ENCODE results near the gene SESN1. TPM values are rescaled to one million over a fixed set of nuclear protein-coding genes. Genes with fewer than 3 reads are reported as not detected.

Gene SESN1
- total RNA-seq, 1 donor from 2014 or later: 58.9 TPM

- DNase-seq (ENCODE audit: extremely low spot score in 2 of 2): no peak
- TF ChIP-seq POLR2A (IDR thresholded peaks at IDR 0.05): no peak
- no peak for TF ChIP-seq POLR2AphosphoS5 (IDR thresholded peaks at IDR 0.05; ENCODE audit: insufficient read depth in 1 of 2, low read depth in 1 of 2)
- TF ChIP-seq, protein P1, sequence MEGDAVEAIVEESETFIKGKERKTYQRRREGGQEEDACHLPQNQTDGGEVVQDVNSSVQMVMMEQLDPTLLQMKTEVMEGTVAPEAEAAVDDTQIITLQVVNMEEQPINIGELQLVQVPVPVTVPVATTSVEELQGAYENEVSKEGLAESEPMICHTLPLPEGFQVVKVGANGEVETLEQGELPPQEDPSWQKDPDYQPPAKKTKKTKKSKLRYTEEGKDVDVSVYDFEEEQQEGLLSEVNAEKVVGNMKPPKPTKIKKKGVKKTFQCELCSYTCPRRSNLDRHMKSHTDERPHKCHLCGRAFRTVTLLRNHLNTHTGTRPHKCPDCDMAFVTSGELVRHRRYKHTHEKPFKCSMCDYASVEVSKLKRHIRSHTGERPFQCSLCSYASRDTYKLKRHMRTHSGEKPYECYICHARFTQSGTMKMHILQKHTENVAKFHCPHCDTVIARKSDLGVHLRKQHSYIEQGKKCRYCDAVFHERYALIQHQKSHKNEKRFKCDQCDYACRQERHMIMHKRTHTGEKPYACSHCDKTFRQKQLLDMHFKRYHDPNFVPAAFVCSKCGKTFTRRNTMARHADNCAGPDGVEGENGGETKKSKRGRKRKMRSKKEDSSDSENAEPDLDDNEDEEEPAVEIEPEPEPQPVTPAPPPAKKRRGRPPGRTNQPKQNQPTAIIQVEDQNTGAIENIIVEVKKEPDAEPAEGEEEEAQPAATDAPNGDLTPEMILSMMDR (IDR thresholded peaks at IDR 0.05): no peak
- Histone ChIP-seq H3K4me1 (peaks cover 41% of the 10 kb centered on the region), H3K27ac (no peak overlapping the region), H3K4me3 (no peak overlapping the region), H3K9me3 (no peaks in the 10 kb centered on the region), H3K36me3 (no peaks in the 10 kb centered on the region), H3K27me3 (no peaks in the 10 kb centered on the region)
- intact Hi-C loops (cut with DNase I): loop anchor here (10.0 kb wide), 1 partner anchor 1397 kb away; no protein-coding TSS in a partner anchor
Measured at GRCh38 chr6:109051301-109052017, 43.2 kb downstream of the SESN1 start.

DNA sequence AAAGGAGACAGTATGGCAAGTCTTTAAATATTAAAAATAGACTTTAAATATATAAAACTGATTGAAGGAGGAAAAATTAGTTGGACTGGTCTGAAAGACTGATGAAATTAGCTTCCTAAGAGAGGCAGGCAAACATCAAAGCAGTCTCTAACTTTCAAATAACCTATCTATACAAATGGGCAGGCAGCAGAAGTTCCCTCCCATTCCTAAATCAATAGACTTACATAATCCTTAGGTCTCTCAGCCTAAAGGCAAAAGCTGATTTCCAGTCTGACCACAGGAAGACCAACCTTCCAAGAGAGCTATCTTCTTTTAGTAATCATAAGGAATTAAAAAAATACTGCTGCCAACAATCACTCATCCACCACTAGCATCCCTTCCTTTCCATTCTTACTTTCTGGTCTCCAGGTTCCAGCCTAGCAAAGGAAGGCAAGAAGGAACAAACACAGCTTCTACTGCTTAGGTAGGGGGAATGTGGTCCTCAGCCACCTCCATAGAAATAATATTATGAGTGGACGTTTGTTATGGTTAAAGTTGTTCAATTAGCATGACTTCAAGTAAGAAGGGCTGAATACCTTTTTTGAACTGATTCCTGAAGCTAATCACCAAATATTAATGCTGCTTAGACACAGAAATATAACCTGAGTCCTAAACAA is 44.1 kb downstream of the SESN1 start:
- Histone ChIP-seq H3K27ac (no peak overlapping the region), H3K27me3 (no peaks in the 10 kb centered on the region), H3K4me3 (no peak overlapping the region), H3K4me1 (peaks cover 36% of the 10 kb centered on the region), H3K9me3 (no peaks in the 10 kb centered on the region), H3K36me3 (no peaks in the 10 kb centered on the region)
- intact Hi-C loops (cut with DNase I): loop anchor here (10.0 kb wide), 1 partner anchor 1396 kb away; no protein-coding TSS in a partner anchor
- DNase-seq (ENCODE audit: extremely low spot score in 2 of 2): no peak
- TF ChIP-seq POLR2A (IDR thresholded peaks at IDR 0.05) (no peak), POLR2AphosphoS5 (IDR thresholded peaks at IDR 0.05; ENCODE audit: insufficient read depth in 1 of 2, low read depth in 1 of 2) (no peak)
- TF ChIP-seq, protein P1 (IDR thresholded peaks at IDR 0.05): no peak

DNA sequence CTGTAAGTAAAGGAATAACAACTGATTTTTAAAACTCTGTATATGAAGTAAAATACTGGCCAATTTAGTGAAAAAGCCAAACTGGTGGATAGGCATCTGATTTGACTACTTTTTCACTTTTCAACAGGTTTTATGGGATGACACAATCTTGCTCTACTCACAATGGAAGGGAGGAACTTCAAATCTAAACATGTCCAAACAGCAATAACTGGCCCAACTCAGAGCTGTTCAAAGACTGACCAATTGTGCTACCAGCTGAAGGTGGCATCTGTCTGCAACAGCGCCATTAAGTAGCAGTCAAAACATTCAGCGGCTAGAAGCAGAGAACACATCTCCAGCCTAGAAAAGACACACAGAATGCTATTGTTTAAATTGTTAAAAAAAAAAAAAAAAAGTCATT is 44.6 kb downstream of the SESN1 start:
- Histone ChIP-seq H3K36me3 (no peaks in the 10 kb centered on the region), H3K4me1 (peaks cover 36% of the 10 kb centered on the region), H3K27ac (no peak overlapping the region), H3K4me3 (no peak overlapping the region), H3K27me3 (no peaks in the 10 kb centered on the region), H3K9me3 (no peaks in the 10 kb centered on the region)
- intact Hi-C loops (cut with DNase I): loop anchor here (10.0 kb wide), 1 partner anchor 1395 kb away; no protein-coding TSS in a partner anchor
- no peak for DNase-seq (ENCODE audit: extremely low spot score in 2 of 2)
- peak in 1 of 2 donors; percentile 15 for TF ChIP-seq POLR2AphosphoS5 (IDR thresholded peaks at IDR 0.05; ENCODE audit: insufficient read depth in 1 of 2, low read depth in 1 of 2)
- TF ChIP-seq, protein P1 (IDR thresholded peaks at IDR 0.05): no peak
- TF ChIP-seq POLR2A (IDR thresholded peaks at IDR 0.05): no peak

GRCh38 chr6:109048670-109049415 is 45.8 kb downstream of the SESN1 start:
- intact Hi-C loops (cut with DNase I): no loop called here
- Histone ChIP-seq H3K9me3 (no peaks in the 10 kb centered on the region), H3K4me3 (no peak overlapping the region), H3K36me3 (no peaks in the 10 kb centered on the region), H3K27ac (no peak overlapping the region), H3K4me1 (peaks cover 35% of the 10 kb centered on the region), H3K27me3 (no peaks in the 10 kb centered on the region)
- TF ChIP-seq, protein P1 (IDR thresholded peaks at IDR 0.05): no peak
- TF ChIP-seq POLR2A (IDR thresholded peaks at IDR 0.05) (no peak), POLR2AphosphoS5 (IDR thresholded peaks at IDR 0.05; ENCODE audit: insufficient read depth in 1 of 2, low read depth in 1 of 2) (no peak)
- DNase-seq (ENCODE audit: extremely low spot score in 2 of 2): no peak

All from vagina (tissue), 2 donors.